HEK293 (cell line): Measurements from ENCODE around the gene NSL1.

ENCODE experiments used
- AEBP2 ChIP-seq: fragments of 450-650 bp; formaldehyde crosslinking; IDR thresholded peaks from 2 replicates; pipeline ENCODE4 v1.5.1; 2016; ENCODE audit warnings: missing biosample characterization, missing genetic modification characterization, borderline replicate concordance
- GLIS1 ChIP-seq: fragments of 450-650 bp; formaldehyde crosslinking; IDR thresholded peaks from 2 replicates; pipeline ENCODE4 v1.5.1; 2016; ENCODE audit warnings: missing biosample characterization, missing genetic modification characterization
- HOXC10 ChIP-seq: sonication (generic); formaldehyde crosslinking; IDR thresholded peaks from 2 replicates; pipeline ENCODE4 v1.8.1; 2023; ENCODE audit warnings: mild to moderate bottlenecking, missing genetic modification reagents
- IKZF3 ChIP-seq: fragments of 450-650 bp; IDR thresholded peaks from 2 replicates; pipeline ENCODE4 v1.5.0; 2018; ENCODE audit warnings: missing biosample characterization, mild to moderate bottlenecking, missing genetic modification characterization, moderate library complexity
- OSR2 ChIP-seq: fragments of 450-650 bp; formaldehyde crosslinking; IDR thresholded peaks from 2 replicates; pipeline ENCODE4 v1.5.1; 2016; ENCODE audit warnings: missing biosample characterization, missing genetic modification characterization
- PATZ1 ChIP-seq: fragments of 450-650 bp; formaldehyde crosslinking; IDR thresholded peaks from 2 replicates; pipeline ENCODE4 v1.5.1; 2016; ENCODE audit warnings: missing biosample characterization, missing genetic modification characterization
- REPIN1 ChIP-seq: fragments of 450-650 bp; formaldehyde crosslinking; IDR thresholded peaks from 2 replicates; pipeline ENCODE4 v1.5.1; 2017; ENCODE audit warnings: missing biosample characterization, missing genetic modification characterization, low read depth
- SALL2 ChIP-seq: fragments of 450-650 bp; formaldehyde crosslinking; IDR thresholded peaks from 2 replicates; pipeline ENCODE4 v1.5.0; 2017; ENCODE audit warnings: missing biosample characterization, mild to moderate bottlenecking, missing genetic modification characterization, borderline replicate concordance
- SETDB1 ChIP-seq: IDR thresholded peaks from one replicate; pipeline ENCODE4 v1.6.1; 2017; ENCODE audit warnings: mild to moderate bottlenecking, low read length, moderate library complexity, mixed read lengths; ENCODE audit not compliant: insufficient read length
- SP3 ChIP-seq: fragments of 450-650 bp; formaldehyde crosslinking; IDR thresholded peaks from 2 replicates; pipeline ENCODE4 v1.5.1; 2016; ENCODE audit warnings: missing biosample characterization, missing genetic modification characterization
- SP7 ChIP-seq: fragments of 450-650 bp; formaldehyde crosslinking; IDR thresholded peaks from 2 replicates; pipeline ENCODE4 v1.5.1; 2016; ENCODE audit warnings: missing biosample characterization, missing genetic modification characterization
- TSHZ1 ChIP-seq: fragments of 450-650 bp; formaldehyde crosslinking; IDR thresholded peaks from 2 replicates; pipeline ENCODE4 v1.5.1; 2016; ENCODE audit warnings: missing biosample characterization, missing genetic modification characterization, borderline replicate concordance
- ZBTB6 ChIP-seq: fragments of 450-650 bp; formaldehyde crosslinking; IDR thresholded peaks from 2 replicates; pipeline ENCODE4 v1.5.1; 2017; ENCODE audit warnings: missing biosample characterization, missing genetic modification characterization
- ZNF148 ChIP-seq: fragments of 450-650 bp; formaldehyde crosslinking; IDR thresholded peaks from 2 replicates; pipeline ENCODE4 v1.5.0; 2017; ENCODE audit warnings: missing biosample characterization, missing genetic modification characterization, borderline replicate concordance
- ZNF184 ChIP-seq: fragments of 450-650 bp; IDR thresholded peaks from 2 replicates; pipeline ENCODE4 v1.5.1; 2018; ENCODE audit warnings: missing biosample characterization, mild to moderate bottlenecking, missing genetic modification characterization
- ZNF239 ChIP-seq: fragments of 450-650 bp; formaldehyde crosslinking; IDR thresholded peaks from 2 replicates; pipeline ENCODE4 v1.5.1; 2016; ENCODE audit warnings: missing biosample characterization, missing genetic modification characterization
- ZNF394 ChIP-seq: fragments of 450-650 bp; formaldehyde crosslinking; IDR thresholded peaks from 2 replicates; pipeline ENCODE4 v1.5.1; 2016; ENCODE audit warnings: missing biosample characterization, missing genetic modification characterization, mild to moderate bottlenecking, moderate library complexity, borderline replicate concordance
- ZNF423 ChIP-seq: fragments of 450-650 bp; formaldehyde crosslinking; IDR thresholded peaks from 2 replicates; pipeline ENCODE4 v1.5.1; 2016; ENCODE audit warnings: missing biosample characterization, missing genetic modification characterization
- ZNF449 ChIP-seq: fragments of 450-650 bp; formaldehyde crosslinking; IDR thresholded peaks from 2 replicates; pipeline ENCODE4 v1.5.1; 2017; ENCODE audit warnings: missing biosample characterization, mild to moderate bottlenecking, missing genetic modification characterization, moderate library complexity
- ZNF488 ChIP-seq: fragments of 450-650 bp; formaldehyde crosslinking; IDR thresholded peaks from 2 replicates; pipeline ENCODE4 v1.5.1; 2016; ENCODE audit warnings: missing biosample characterization, missing genetic modification characterization
- ZNF580 ChIP-seq: fragments of 450-650 bp; formaldehyde crosslinking; IDR thresholded peaks from 2 replicates; pipeline ENCODE4 v1.5.1; 2016; ENCODE audit warnings: missing biosample characterization, missing genetic modification characterization
- ZNF776 ChIP-seq: fragments of 450-650 bp; formaldehyde crosslinking; IDR thresholded peaks from 2 replicates; pipeline ENCODE4 v1.5.0; 2017; ENCODE audit warnings: missing biosample characterization, missing genetic modification characterization, borderline replicate concordance
- ZNF830 ChIP-seq: fragments of 450-650 bp; IDR thresholded peaks from 2 replicates; pipeline ENCODE4 v1.5.0; 2018; ENCODE audit warnings: missing biosample characterization, missing genetic modification characterization, low read depth, mild to moderate bottlenecking, moderate library complexity
- ZSCAN23 ChIP-seq: fragments of 450-650 bp; formaldehyde crosslinking; IDR thresholded peaks from 2 replicates; pipeline ENCODE4 v1.5.1; 2016; ENCODE audit warnings: missing biosample characterization, missing genetic modification characterization

NSL1 gene

GRCh38 chr1:212700892-212701819 is 90.4 kb downstream of the NSL1 start (continued):
- TF ChIP-seq SP7 (tag by site-specific recombination) (peak; percentile 45), SALL2 (tag by site-specific recombination) (no peak), OSR2 (tag by site-specific recombination) (peak; percentile 32; the same call in 1 of the 2 replicates), AEBP2 (tag by site-specific recombination) (no peak), ZNF423 (tag by site-specific recombination) (no peak), SP3 (no peak), ZNF580 (no peak), ZNF394 (tag by site-specific recombination) (no peak), ZNF449 (no peak), ZNF830 (tag by site-specific recombination) (no peak), ZNF488 (tag by site-specific recombination) (no peak), ZSCAN23 (tag by site-specific recombination) (no peak), TSHZ1 (tag by site-specific recombination) (no peak), SETDB1 (no peak), GLIS1 (tag by site-specific recombination) (no peak), ZNF148 (tag by site-specific recombination) (no peak), REPIN1 (tag by site-specific recombination) (no peak), ZNF184 (tag by site-specific recombination) (no peak), IKZF3 (peak; percentile 56; the same call in 1 of the 2 replicates), ZNF239 (tag by site-specific recombination) (no peak), PATZ1 (tag by site-specific recombination) (0 out of 2 replicates have a peak, but pooled peaks have one; percentile 13), ZNF776 (tag by site-specific recombination) (no peak), HOXC10 (CRISPR knock-in tag) (no peak), ZBTB6 (no peak)
